ENCODE data around the gene PLXND1.
"Not testable (repeated sequence)": the region's sequence is repeated elsewhere in the genome, so short reads cannot be mapped to it uniquely, and the experiment has no call there.

Gene PLXND1

GRCh38 chr3:129612534-129613366 is 6.3 kb upstream of the PLXND1 start:
- no peak for DNase-seq (ENCODE audit: low spot score)

- DNase-seq (ENCODE audit: low spot score), result no peak
Observed at GRCh38 chr3:129611812-129612533, 5.5 kb upstream of the PLXND1 start.

GRCh38 chr3:129611446-129611800 is 4.9 kb upstream of the PLXND1 start:
- no peak for DNase-seq (ENCODE audit: low spot score)

GRCh38 chr3:129610794-129611445 is 4.4 kb upstream of the PLXND1 start:
- not testable (repeated sequence) for DNase-seq (ENCODE audit: low spot score)

GRCh38 chr3:129610276-129610675 is 3.8 kb upstream of the PLXND1 start:
- DNase-seq (ENCODE audit: low spot score), result no peak

- DNase-seq (ENCODE audit: low spot score), result no peak
Observed at GRCh38 chr3:129609591-129610182, 3.2 kb upstream of the PLXND1 start.

- DNase-seq (ENCODE audit: low spot score), result no peak
Observed at GRCh38 chr3:129608936-129609590, 2.6 kb upstream of the PLXND1 start.

GRCh38 chr3:129608087-129608935 is 1.8 kb upstream of the PLXND1 start:
- DNase-seq (ENCODE audit: low spot score), result no peak

GRCh38 chr3:129607391-129608068 is 1.1 kb upstream of the PLXND1 start:
- no peak for DNase-seq (ENCODE audit: low spot score)

- peak; percentile 42 for DNase-seq (ENCODE audit: low spot score)
Observed at GRCh38 chr3:129605922-129606635, 397 bp downstream of the PLXND1 start.

GRCh38 chr3:129605203-129605921 is 1.1 kb downstream of the PLXND1 start:
- DNase-seq (ENCODE audit: low spot score), result peak; percentile 37

GRCh38 chr3:129604767-129605166 is 1.7 kb downstream of the PLXND1 start:
- no peak for DNase-seq (ENCODE audit: low spot score)

- no peak for DNase-seq (ENCODE audit: low spot score)
Observed at GRCh38 chr3:129603991-129604749, 2.3 kb downstream of the PLXND1 start.

GRCh38 chr3:129603561-129603942 is 2.9 kb downstream of the PLXND1 start:
- no peak for DNase-seq (ENCODE audit: low spot score)

GRCh38 chr3:129602730-129603560 is 3.5 kb downstream of the PLXND1 start:
- no peak for DNase-seq (ENCODE audit: low spot score)

- DNase-seq (ENCODE audit: low spot score), result no peak
Observed at GRCh38 chr3:129602309-129602708, 4.2 kb downstream of the PLXND1 start.

GRCh38 chr3:129601713-129602112 is 4.8 kb downstream of the PLXND1 start:
- no peak for DNase-seq (ENCODE audit: low spot score)

All from germinal center (tissue), 1 donor.